ENCODE results near the gene FURIN. TPM values are rescaled to one million over a fixed set of nuclear protein-coding genes. Genes with fewer than 3 reads are reported as not detected.

The FURIN gene
- total RNA-seq, 1 experiment from 2014 or later, result 62.0 TPM

- ChIA-PET CTCF (no interaction called here), POLR2A (no interaction called here)
- Histone ChIP-seq H3K27me3 (ENCODE audit: control insufficient read depth, insufficient read depth, low read length) (no peaks in the 10 kb centered on the region), H3K4me3 (ENCODE audit: low read depth in 2 of 2, low read length in 2 of 2) (no peak overlapping the region), H3K4me1 (ENCODE audit: control insufficient read depth, insufficient read depth, low read length) (peaks cover 58% of the 10 kb centered on the region), H3K27ac (ENCODE audit: low read length) (0 out of 2 replicates have a peak overlapping the region, but pooled peaks have one; percentile 37), H3K9me3 (ENCODE audit: control insufficient read depth, insufficient read depth, low read depth, low read length) (no peaks in the 10 kb centered on the region), H3K36me3 (ENCODE audit: control insufficient read depth, insufficient read depth, low read length) (no peaks in the 10 kb centered on the region)
- in situ Hi-C loops (cut with HindIII; ENCODE audit: low pct_unique_long_range_greater_than_20kb, low sequenced_read_pairs) (no loop called here), intact Hi-C loops (cut with micrococcal nuclease; ENCODE audit: unreplicated experiment) (no loop called here)
- DNase-seq (ENCODE audit: low read depth, low spot score), result no peak
- no TSS peak for BruUV-seq (replicated peaks)
- no peak for ATAC-seq
- TF ChIP-seq POLR2AphosphoS5 (IDR thresholded peaks at IDR 0.05; ENCODE audit: low read depth, low read length) (no peak), TCF7L2 (IDR thresholded peaks at IDR 0.05; ENCODE audit: low read depth, low read length) (no peak)
These were observed 1.6 kb upstream of the FURIN start for GRCh38 chr15:90866800-90867199.

GRCh38 chr15:90869140-90869541, 753 bp downstream of the FURIN start:
- ChIA-PET CTCF (no interaction called here), POLR2A (interaction anchor here (0.6 kb wide), 2 partner anchors 66 to 296 kb away, joined by 3 to 4 read pairs; no protein-coding TSS in a partner anchor)
- TF ChIP-seq POLR2AphosphoS5 (IDR thresholded peaks at IDR 0.05; ENCODE audit: low read depth, low read length) (no peak), SIN3A (IDR thresholded peaks at IDR 0.05; ENCODE audit: borderline replicate concordance, insufficient read depth, low read depth, low read length) (no peak), REST (IDR thresholded peaks at IDR 0.05; ENCODE audit: insufficient read depth in 1 of 2, low read depth in 2 of 2, low read length in 1 of 2) (no peak), CTCF (IDR thresholded peaks at IDR 0.05) (no peak), TCF7L2 (IDR thresholded peaks at IDR 0.05; ENCODE audit: low read depth, low read length) (no peak)
- DNase-seq (ENCODE audit: low read depth, low spot score), result no peak
- intact Hi-C loops (cut with micrococcal nuclease; ENCODE audit: unreplicated experiment) (no loop called here), in situ Hi-C loops (cut with HindIII; ENCODE audit: low pct_unique_long_range_greater_than_20kb, low sequenced_read_pairs) (no loop called here)
- no peaks in the 10 kb centered on the region for H3K36me3 ChIP-seq (ENCODE audit: control insufficient read depth, insufficient read depth, low read length)
- no peaks in the 10 kb centered on the region for H3K9me3 ChIP-seq (ENCODE audit: control insufficient read depth, insufficient read depth, low read depth, low read length)
- no peak overlapping the region for H3K4me3 ChIP-seq (ENCODE audit: low read depth in 2 of 2, low read length in 2 of 2)
- H3K27ac ChIP-seq (ENCODE audit: low read length), result peak overlapping the region; percentile 95
- no peaks in the 10 kb centered on the region for H3K27me3 ChIP-seq (ENCODE audit: control insufficient read depth, insufficient read depth, low read length)
- BruUV-seq (replicated peaks), result no TSS peak
- peaks cover 67% of the 10 kb centered on the region for H3K4me1 ChIP-seq (ENCODE audit: control insufficient read depth, insufficient read depth, low read length)
- ATAC-seq, result no peak

GRCh38 chr15:90869601-90870353, 1.4 kb downstream of the FURIN start:
- Histone ChIP-seq H3K36me3 (ENCODE audit: control insufficient read depth, insufficient read depth, low read length) (no peaks in the 10 kb centered on the region), H3K4me3 (ENCODE audit: low read depth in 2 of 2, low read length in 2 of 2) (no peak overlapping the region), H3K4me1 (ENCODE audit: control insufficient read depth, insufficient read depth, low read length) (peaks cover 73% of the 10 kb centered on the region), H3K27me3 (ENCODE audit: control insufficient read depth, insufficient read depth, low read length) (no peaks in the 10 kb centered on the region), H3K9me3 (ENCODE audit: control insufficient read depth, insufficient read depth, low read depth, low read length) (no peaks in the 10 kb centered on the region), H3K27ac (ENCODE audit: low read length) (peak overlapping the region; percentile 95)
- no TSS peak for BruUV-seq (replicated peaks)
- ChIA-PET CTCF (no interaction called here), POLR2A (interaction anchor here (0.6 kb wide), 2 partner anchors 66 to 296 kb away, joined by 3 to 4 read pairs; no protein-coding TSS in a partner anchor)
- in situ Hi-C loops (cut with HindIII; ENCODE audit: low pct_unique_long_range_greater_than_20kb, low sequenced_read_pairs) (no loop called here), intact Hi-C loops (cut with micrococcal nuclease; ENCODE audit: unreplicated experiment) (no loop called here)
- ATAC-seq (peak; percentile 61), DNase-seq (ENCODE audit: low read depth, low spot score) (no peak)
- TF ChIP-seq CTCF (IDR thresholded peaks at IDR 0.05) (no peak), TCF7L2 (IDR thresholded peaks at IDR 0.05; ENCODE audit: low read depth, low read length) (no peak), REST (IDR thresholded peaks at IDR 0.05; ENCODE audit: insufficient read depth in 1 of 2, low read depth in 2 of 2, low read length in 1 of 2) (no peak), SIN3A (IDR thresholded peaks at IDR 0.05; ENCODE audit: borderline replicate concordance, insufficient read depth, low read depth, low read length) (no peak), POLR2AphosphoS5 (IDR thresholded peaks at IDR 0.05; ENCODE audit: low read depth, low read length) (no peak)
